Right atrium auricular region (tissue), 2 donors: ENCODE data around the gene ADCY1. TPM values are rescaled to one million over a fixed set of nuclear protein-coding genes. Genes with fewer than 3 reads are reported as not detected.

Source experiments
- DNase-seq: peaks from one replicate; pipeline ENCODE4 v3.0.0-alpha.2; 2019; ENCODE audit warnings: low spot score
- H3K27ac ChIP-seq, 2 donors: fragments of 200-600 bp; sonication (generic); 1 replicate in 1 of 2; 2 replicates in 1 of 2; pipeline ENCODE4 v1.5.1; 2016 to 2019
- H3K27me3 ChIP-seq, 2 donors: fragments of 200-600 bp; sonication (generic); one replicate each; pipeline versions ENCODE4 v1.5.1 to v1.6.0; 2017 to 2019
- H3K36me3 ChIP-seq: fragments of 200-600 bp; sonication (generic); one replicate; pipeline ENCODE4 v1.5.1; 2016
- H3K4me1 ChIP-seq, 2 donors: fragments of 200-600 bp; sonication (generic); one replicate each; pipeline versions ENCODE4 v1.5.1 to v1.6.0; 2017 to 2019
- H3K4me3 ChIP-seq, 2 donors: fragments of 200-600 bp; sonication (generic); 1 replicate in 1 of 2; 2 replicates in 1 of 2; pipeline ENCODE4 v1.5.1; 2017 to 2019; ENCODE audit warnings: mild to moderate bottlenecking in 1 of 2, moderate library complexity in 1 of 2
- H3K9me3 ChIP-seq, 2 donors: fragments of 200-600 bp; sonication (generic); one replicate each; pipeline ENCODE4 v1.5.1; 2019
- CTCF ChIP-seq, 2 donors: fragments of 200-600 bp; sonication (generic); IDR thresholded peaks; one replicate each; pipeline ENCODE4 v1.5.1; 2019; ENCODE audit warnings: antibody characterized with exemption in 2 of 2
- total RNA-seq, 2 donors: library from RNA; depleted of rRNA; stranded (reverse); fragments of >200 nt; gene quantifications; one replicate each; pipeline ENCODE4 v1.1.0, GENCODE V29; 2016

Gene ADCY1
- total RNA-seq, 2 donors from 2014 or later, result 2.4 to 3.2 TPM

GRCh38 chr7:45579391-45579801 is 5.2 kb downstream of the ADCY1 start:
- no peak for DNase-seq
- no peaks in the 10 kb centered on the region for H3K27me3 ChIP-seq
- no peaks in the 10 kb centered on the region for H3K36me3 ChIP-seq
- H3K27ac ChIP-seq, result no peak overlapping the region
- H3K9me3 ChIP-seq, result no peaks in the 10 kb centered on the region
- H3K4me3 ChIP-seq, result no peak overlapping the region
- TF ChIP-seq CTCF (IDR thresholded peaks at IDR 0.05), result no peak
- peaks cover 0 to 21% of the 10 kb centered on the region in 2 donors for H3K4me1 ChIP-seq

GRCh38 chr7:45580053-45580872 is 6.1 kb downstream of the ADCY1 start:
- DNase-seq, result no peak
- Histone ChIP-seq H3K4me1 (peaks cover 0 to 14% of the 10 kb centered on the region in 2 donors), H3K27ac (no peak overlapping the region), H3K27me3 (no peaks in the 10 kb centered on the region), H3K4me3 (no peak overlapping the region), H3K9me3 (no peaks in the 10 kb centered on the region), H3K36me3 (no peaks in the 10 kb centered on the region)
- TF ChIP-seq CTCF (IDR thresholded peaks at IDR 0.05), result peak in 1 of 2 donors; percentile 43

GRCh38 chr7:45581271-45581780 is 7.2 kb downstream of the ADCY1 start:
- Histone ChIP-seq H3K4me3 (no peak overlapping the region), H3K4me1 (peaks cover 0 to 3% of the 10 kb centered on the region in 2 donors), H3K9me3 (no peaks in the 10 kb centered on the region), H3K27ac (no peak overlapping the region), H3K27me3 (no peaks in the 10 kb centered on the region), H3K36me3 (no peaks in the 10 kb centered on the region)
- TF ChIP-seq CTCF (IDR thresholded peaks at IDR 0.05), result no peak
- no peak for DNase-seq

GRCh38 chr7:45582136-45582749 is 8.1 kb downstream of the ADCY1 start:
- no peak overlapping the region for H3K4me3 ChIP-seq
- H3K27ac ChIP-seq, result no peak overlapping the region
- no peak for DNase-seq
- H3K36me3 ChIP-seq, result no peaks in the 10 kb centered on the region
- H3K9me3 ChIP-seq, result no peaks in the 10 kb centered on the region
- H3K4me1 ChIP-seq, result no peaks in the 10 kb centered on the region
- H3K27me3 ChIP-seq, result no peaks in the 10 kb centered on the region
- TF ChIP-seq CTCF (IDR thresholded peaks at IDR 0.05), result no peak

GRCh38 chr7:45582868-45583277 is 8.7 kb downstream of the ADCY1 start:
- TF ChIP-seq CTCF (IDR thresholded peaks at IDR 0.05), result no peak
- DNase-seq, result no peak
- no peak overlapping the region for H3K4me3 ChIP-seq
- no peaks in the 10 kb centered on the region for H3K4me1 ChIP-seq
- H3K27me3 ChIP-seq, result no peaks in the 10 kb centered on the region
- H3K9me3 ChIP-seq, result no peaks in the 10 kb centered on the region
- H3K27ac ChIP-seq, result no peak overlapping the region
- H3K36me3 ChIP-seq, result no peaks in the 10 kb centered on the region
